ENCODE measurements around the gene BLM. TPM values are rescaled to one million over a fixed set of nuclear protein-coding genes. Genes with fewer than 3 reads are reported as not detected.
A peak's percentile ranks its signal among the peaks of the same experiment; 100 is the strongest.
"Not testable (repeated sequence)": the region's sequence is repeated elsewhere in the genome, so short reads cannot be mapped to it uniquely, and the experiment has no call there.

The BLM gene
- total RNA-seq, 1 experiment from 2014 or later: 33.5 TPM

DNA sequence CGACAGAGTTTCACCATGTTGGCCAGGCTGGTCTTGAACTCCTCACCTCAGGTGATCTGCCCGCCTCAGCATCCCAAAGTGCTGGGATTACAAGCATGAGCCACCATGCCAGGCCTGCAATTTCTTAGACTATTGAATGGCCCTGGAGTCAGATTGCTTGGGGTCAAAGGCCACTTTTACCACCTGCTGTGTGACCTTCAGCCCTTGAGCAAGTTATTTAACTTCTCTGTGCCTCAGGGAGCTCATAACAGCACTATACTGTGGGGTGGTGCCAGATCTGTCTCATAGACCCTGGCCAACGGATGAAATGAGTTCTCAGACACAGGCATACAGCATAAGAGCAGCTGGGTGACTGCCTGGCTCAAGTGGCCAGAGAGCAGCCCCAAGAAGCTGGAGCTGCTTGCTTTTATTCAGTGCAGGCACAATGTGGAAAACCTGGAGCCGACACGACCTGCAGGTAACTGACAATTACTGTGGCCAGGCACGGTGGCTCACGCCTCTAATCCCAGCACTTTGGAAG, 106.4 kb downstream of the BLM start:
- H4K20me1 ChIP-seq (ENCODE audit: insufficient read depth, low read depth, low read length): no peaks in the 10 kb centered on the region
- H3K27me3 ChIP-seq (ENCODE audit: low read length): no peaks in the 10 kb centered on the region
- no peak overlapping the region for H3K4me3 ChIP-seq (ENCODE audit: low read length)
- no peaks in the 10 kb centered on the region for H3K9me3 ChIP-seq (ENCODE audit: low read length)
- no peak for DNase-seq
- H3K36me3 ChIP-seq (ENCODE audit: insufficient read depth, low read length): no peaks in the 10 kb centered on the region
- no peaks in the 10 kb centered on the region for H3K79me2 ChIP-seq (ENCODE audit: low read length)
- no peaks in the 10 kb centered on the region for H3K9me2 ChIP-seq (replicated peaks; ENCODE audit: insufficient read depth, low read length)
- H3K27ac ChIP-seq (ENCODE audit: low read length): no peak overlapping the region
- no peak overlapping the region for H3K9ac ChIP-seq (ENCODE audit: low read length)
- peaks cover 14% of the 10 kb centered on the region for H3K4me1 ChIP-seq (ENCODE audit: low read length)
- no peak overlapping the region for H2AFZ ChIP-seq (ENCODE audit: low read length)
- H3K4me2 ChIP-seq (ENCODE audit: low read depth, low read length, poor library complexity, severe bottlenecking): no peak overlapping the region

DNA sequence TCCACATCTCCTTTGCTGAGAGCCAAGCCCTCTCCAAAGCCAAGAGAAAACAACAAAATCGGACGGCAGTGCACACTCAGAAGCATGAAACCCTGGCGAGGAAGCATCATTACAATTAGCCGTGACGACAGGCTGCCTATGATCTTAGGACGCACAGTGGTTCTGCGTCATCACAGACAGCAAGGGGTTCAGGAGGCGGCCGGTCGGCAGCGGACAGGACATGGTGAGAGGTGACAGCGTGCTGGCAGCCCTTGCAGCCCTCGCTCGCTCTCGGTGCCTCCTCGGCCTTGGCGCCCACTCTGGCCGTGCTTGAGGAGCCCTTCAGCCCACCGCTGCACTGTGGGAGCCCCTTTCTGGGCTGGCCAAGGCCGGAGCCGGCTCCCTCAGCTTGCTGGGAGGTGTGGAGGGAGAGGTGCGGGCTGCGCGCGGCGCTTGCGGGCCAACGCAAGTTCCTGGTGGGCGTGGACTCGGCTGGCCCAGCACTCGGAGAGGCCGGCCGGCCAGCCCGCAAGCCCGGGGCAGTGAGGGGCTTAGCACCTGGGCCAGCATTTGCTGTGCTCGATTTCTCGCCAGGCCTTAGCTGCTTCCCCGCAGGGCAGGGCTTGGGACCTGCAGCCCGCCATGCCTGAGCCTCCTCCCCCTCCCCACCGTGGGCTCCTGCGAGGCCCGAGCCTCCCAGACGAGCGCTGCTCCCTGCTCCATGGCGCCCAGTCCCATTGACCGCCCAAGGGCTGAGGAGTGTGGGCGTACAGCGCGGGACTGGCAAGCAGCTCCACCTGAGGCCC, 108.2 kb downstream of the BLM start:
- H3K4me1 ChIP-seq (ENCODE audit: low read length): peaks cover 13% of the 10 kb centered on the region
- H3K4me3 ChIP-seq (ENCODE audit: low read length); H2AFZ ChIP-seq (ENCODE audit: low read length); H4K20me1 ChIP-seq (ENCODE audit: insufficient read depth, low read depth, low read length); H3K79me2 ChIP-seq (ENCODE audit: low read length); H3K27me3 ChIP-seq (ENCODE audit: low read length); H3K9me3 ChIP-seq (ENCODE audit: low read length); H3K9ac ChIP-seq (ENCODE audit: low read length); DNase-seq; H3K36me3 ChIP-seq (ENCODE audit: insufficient read depth, low read length); H3K4me2 ChIP-seq (ENCODE audit: low read depth, low read length, poor library complexity, severe bottlenecking); H3K27ac ChIP-seq (ENCODE audit: low read length); H3K9me2 ChIP-seq (replicated peaks; ENCODE audit: insufficient read depth, low read length): not testable (repeated sequence)

- DNase-seq; H3K9ac ChIP-seq (ENCODE audit: low read length); H2AFZ ChIP-seq (ENCODE audit: low read length); H3K27ac ChIP-seq (ENCODE audit: low read length); H4K20me1 ChIP-seq (ENCODE audit: insufficient read depth, low read depth, low read length); H3K4me2 ChIP-seq (ENCODE audit: low read depth, low read length, poor library complexity, severe bottlenecking); H3K4me3 ChIP-seq (ENCODE audit: low read length); H3K9me2 ChIP-seq (replicated peaks; ENCODE audit: insufficient read depth, low read length); H3K9me3 ChIP-seq (ENCODE audit: low read length); H3K79me2 ChIP-seq (ENCODE audit: low read length); H3K27me3 ChIP-seq (ENCODE audit: low read length); H3K36me3 ChIP-seq (ENCODE audit: insufficient read depth, low read length): not testable (repeated sequence)
- peaks cover 20% of the 10 kb centered on the region for H3K4me1 ChIP-seq (ENCODE audit: low read length)
Measured at GRCh38 chr15:90826206-90826885, 109.2 kb downstream of the BLM start.

GRCh38 chr15:90826886-90827435, 109.8 kb downstream of the BLM start:
- H3K4me1 ChIP-seq (ENCODE audit: low read length): peaks cover 20% of the 10 kb centered on the region
- no peaks in the 10 kb centered on the region for H3K9me2 ChIP-seq (replicated peaks; ENCODE audit: insufficient read depth, low read length)
- H3K79me2 ChIP-seq (ENCODE audit: low read length): no peaks in the 10 kb centered on the region
- H3K36me3 ChIP-seq (ENCODE audit: insufficient read depth, low read length): no peaks in the 10 kb centered on the region
- no peaks in the 10 kb centered on the region for H4K20me1 ChIP-seq (ENCODE audit: insufficient read depth, low read depth, low read length)
- DNase-seq: no peak
- no peak overlapping the region for H2AFZ ChIP-seq (ENCODE audit: low read length)
- no peak overlapping the region for H3K9ac ChIP-seq (ENCODE audit: low read length)
- H3K4me2 ChIP-seq (ENCODE audit: low read depth, low read length, poor library complexity, severe bottlenecking): no peak overlapping the region
- H3K27me3 ChIP-seq (ENCODE audit: low read length): no peaks in the 10 kb centered on the region
- no peaks in the 10 kb centered on the region for H3K9me3 ChIP-seq (ENCODE audit: low read length)
- H3K4me3 ChIP-seq (ENCODE audit: low read length): no peak overlapping the region
- H3K27ac ChIP-seq (ENCODE audit: low read length): no peak overlapping the region

- no peak overlapping the region for H3K4me2 ChIP-seq (ENCODE audit: low read depth, low read length, poor library complexity, severe bottlenecking)
Measured at GRCh38 chr15:90828111-90828510, 111.0 kb downstream of the BLM start.

DNA sequence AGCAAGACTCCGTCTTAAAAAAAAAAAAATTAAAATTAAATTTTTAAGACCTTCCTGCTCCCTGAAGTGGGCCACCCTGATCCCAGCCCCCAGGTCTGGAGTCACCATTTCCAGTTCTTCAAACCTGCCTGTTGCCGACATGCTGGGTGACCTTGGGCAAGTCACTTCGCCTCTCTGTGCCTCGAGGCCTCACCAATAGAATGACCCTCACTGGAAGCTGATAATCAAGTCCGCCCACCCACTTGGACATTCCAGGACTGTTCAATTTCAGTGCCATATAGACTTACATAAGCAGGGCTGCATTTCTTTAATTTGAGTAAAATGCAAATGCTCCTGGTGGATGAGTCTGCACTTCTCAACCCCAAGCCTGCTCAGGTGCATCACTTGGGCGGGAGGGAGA, 112.0 kb downstream of the BLM start:
- no peaks in the 10 kb centered on the region for H4K20me1 ChIP-seq (ENCODE audit: insufficient read depth, low read depth, low read length)
- H3K9me3 ChIP-seq (ENCODE audit: low read length): no peaks in the 10 kb centered on the region
- no peaks in the 10 kb centered on the region for H3K27me3 ChIP-seq (ENCODE audit: low read length)
- no peaks in the 10 kb centered on the region for H3K79me2 ChIP-seq (ENCODE audit: low read length)
- no peaks in the 10 kb centered on the region for H3K36me3 ChIP-seq (ENCODE audit: insufficient read depth, low read length)
- H3K9me2 ChIP-seq (replicated peaks; ENCODE audit: insufficient read depth, low read length): no peaks in the 10 kb centered on the region
- no peak overlapping the region for H2AFZ ChIP-seq (ENCODE audit: low read length)
- peaks cover 20% of the 10 kb centered on the region for H3K4me1 ChIP-seq (ENCODE audit: low read length)
- no peak overlapping the region for H3K27ac ChIP-seq (ENCODE audit: low read length)
- DNase-seq: no peak
- peak overlapping the region; percentile 39 for H3K4me2 ChIP-seq (ENCODE audit: low read depth, low read length, poor library complexity, severe bottlenecking)
- peak overlapping the region; percentile 1; the same call in 1 of the 2 replicates for H3K9ac ChIP-seq (ENCODE audit: low read length)
- no peak overlapping the region for H3K4me3 ChIP-seq (ENCODE audit: low read length)

More at GRCh38 chr15:90828111-90828510, 111.0 kb downstream of the BLM start:
- Histone ChIP-seq H3K9ac (ENCODE audit: low read length) (no peak overlapping the region), H3K79me2 (ENCODE audit: low read length) (no peaks in the 10 kb centered on the region), H3K27me3 (ENCODE audit: low read length) (no peaks in the 10 kb centered on the region), H3K9me2 (replicated peaks; ENCODE audit: insufficient read depth, low read length) (no peaks in the 10 kb centered on the region), H3K4me3 (ENCODE audit: low read length) (no peak overlapping the region), H3K4me1 (ENCODE audit: low read length) (peaks cover 20% of the 10 kb centered on the region), H4K20me1 (ENCODE audit: insufficient read depth, low read depth, low read length) (no peaks in the 10 kb centered on the region), H3K27ac (ENCODE audit: low read length) (no peak overlapping the region), H3K36me3 (ENCODE audit: insufficient read depth, low read length) (no peaks in the 10 kb centered on the region), H2AFZ (ENCODE audit: low read length) (no peak overlapping the region), H3K9me3 (ENCODE audit: low read length) (no peaks in the 10 kb centered on the region)
- DNase-seq: no peak

DNA sequence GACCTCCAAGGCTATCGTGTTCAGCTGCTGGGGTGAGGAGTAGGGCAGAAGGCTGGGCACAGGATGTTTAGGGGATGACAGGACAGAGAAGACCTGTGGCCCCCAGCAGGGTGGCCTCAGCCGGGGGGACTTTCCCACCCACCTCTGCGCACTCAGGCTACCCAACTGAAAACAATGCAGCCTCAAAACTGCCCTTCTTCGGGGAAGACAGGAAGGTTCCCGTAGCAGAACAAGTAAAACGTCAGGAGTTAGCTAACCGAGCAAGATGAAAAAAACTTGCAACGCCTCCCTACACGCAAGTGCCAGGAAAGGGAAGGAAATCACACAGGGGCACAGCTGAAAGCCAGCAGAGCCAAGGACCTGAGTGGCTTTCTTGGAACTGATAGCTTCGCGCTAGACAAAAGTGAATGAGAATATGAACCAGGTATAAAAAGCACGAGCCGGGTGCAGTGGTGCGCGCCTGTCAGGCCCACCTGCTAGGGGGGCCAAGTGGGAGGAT, 112.8 kb downstream of the BLM start:
- Histone ChIP-seq H3K9me3 (ENCODE audit: low read length) (no peaks in the 10 kb centered on the region), H3K4me1 (ENCODE audit: low read length) (peaks cover 20% of the 10 kb centered on the region), H3K9me2 (replicated peaks; ENCODE audit: insufficient read depth, low read length) (no peaks in the 10 kb centered on the region), H3K4me2 (ENCODE audit: low read depth, low read length, poor library complexity, severe bottlenecking) (peak overlapping the region; percentile 39), H3K36me3 (ENCODE audit: insufficient read depth, low read length) (no peaks in the 10 kb centered on the region), H3K9ac (ENCODE audit: low read length) (no peak overlapping the region), H3K4me3 (ENCODE audit: low read length) (peak overlapping the region; percentile 3; the same call in 1 of the 2 replicates), H2AFZ (ENCODE audit: low read length) (no peak overlapping the region), H4K20me1 (ENCODE audit: insufficient read depth, low read depth, low read length) (no peaks in the 10 kb centered on the region), H3K27me3 (ENCODE audit: low read length) (no peaks in the 10 kb centered on the region), H3K27ac (ENCODE audit: low read length) (no peak overlapping the region), H3K79me2 (ENCODE audit: low read length) (no peaks in the 10 kb centered on the region)
- DNase-seq: no peak

DNA sequence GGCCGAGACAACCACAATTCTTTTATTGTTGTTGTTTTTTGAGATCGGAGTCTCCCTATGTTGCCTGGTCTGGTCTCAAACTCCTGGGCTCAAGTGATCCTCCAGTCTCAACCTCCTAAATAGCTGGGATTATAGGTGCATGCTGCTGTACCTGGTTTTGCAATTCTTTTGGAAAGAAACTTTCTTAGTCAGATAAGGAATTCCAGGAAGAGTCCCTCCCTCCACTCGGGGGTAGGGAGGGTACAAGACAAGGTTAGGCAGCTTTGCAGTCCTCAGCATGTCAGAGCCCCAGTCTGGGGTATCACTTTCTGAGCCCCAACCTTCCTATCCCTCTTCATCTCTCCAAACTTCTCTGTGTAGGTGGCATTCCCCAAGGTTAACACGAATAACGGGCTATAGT, 117.5 kb downstream of the BLM start:
- no peaks in the 10 kb centered on the region for H3K9me3 ChIP-seq (ENCODE audit: low read length)
- H3K4me1 ChIP-seq (ENCODE audit: low read length): peaks cover 31% of the 10 kb centered on the region
- H3K27ac ChIP-seq (ENCODE audit: low read length): no peak overlapping the region
- H3K36me3 ChIP-seq (ENCODE audit: insufficient read depth, low read length): no peaks in the 10 kb centered on the region
- H3K9ac ChIP-seq (ENCODE audit: low read length): no peak overlapping the region
- no peak overlapping the region for H3K4me3 ChIP-seq (ENCODE audit: low read length)
- no peak for DNase-seq
- no peaks in the 10 kb centered on the region for H4K20me1 ChIP-seq (ENCODE audit: insufficient read depth, low read depth, low read length)
- no peaks in the 10 kb centered on the region for H3K9me2 ChIP-seq (replicated peaks; ENCODE audit: insufficient read depth, low read length)
- no peak overlapping the region for H3K4me2 ChIP-seq (ENCODE audit: low read depth, low read length, poor library complexity, severe bottlenecking)
- H2AFZ ChIP-seq (ENCODE audit: low read length): no peak overlapping the region
- H3K79me2 ChIP-seq (ENCODE audit: low read length): no peaks in the 10 kb centered on the region; the same call in 1 of the 2 replicates
- H3K27me3 ChIP-seq (ENCODE audit: low read length): no peaks in the 10 kb centered on the region
